Activated naive CD4-positive, alpha-beta T cell (primary cell): ENCODE data around the gene NR6A1.

Experiments used
- DNase-seq, 4 experiments: peaks; one replicate each; lab custom pipeline; 2025; lab: John Stamatoyannopoulos, UW

The NR6A1 gene

DNA sequence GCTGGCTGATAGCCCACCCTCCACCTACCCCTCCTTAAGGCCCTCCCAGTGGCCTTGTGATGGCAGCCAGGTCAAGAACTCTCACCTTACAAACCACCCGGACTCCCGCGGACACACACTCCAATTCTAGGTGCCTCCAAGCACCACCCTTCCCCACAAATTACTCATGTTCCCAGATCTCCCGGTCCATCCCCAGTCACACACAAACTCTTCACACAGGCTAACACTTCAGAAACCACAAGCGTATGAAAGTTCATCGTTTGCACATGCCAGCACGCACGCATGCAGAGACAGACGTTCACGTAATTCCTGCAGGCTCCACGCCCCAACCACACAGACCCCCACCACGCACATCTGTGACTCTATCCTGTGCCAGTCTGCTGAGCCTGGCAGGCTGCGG lies 281.9 kb downstream of the NR6A1 start:
- DNase-seq: no peak

DNA sequence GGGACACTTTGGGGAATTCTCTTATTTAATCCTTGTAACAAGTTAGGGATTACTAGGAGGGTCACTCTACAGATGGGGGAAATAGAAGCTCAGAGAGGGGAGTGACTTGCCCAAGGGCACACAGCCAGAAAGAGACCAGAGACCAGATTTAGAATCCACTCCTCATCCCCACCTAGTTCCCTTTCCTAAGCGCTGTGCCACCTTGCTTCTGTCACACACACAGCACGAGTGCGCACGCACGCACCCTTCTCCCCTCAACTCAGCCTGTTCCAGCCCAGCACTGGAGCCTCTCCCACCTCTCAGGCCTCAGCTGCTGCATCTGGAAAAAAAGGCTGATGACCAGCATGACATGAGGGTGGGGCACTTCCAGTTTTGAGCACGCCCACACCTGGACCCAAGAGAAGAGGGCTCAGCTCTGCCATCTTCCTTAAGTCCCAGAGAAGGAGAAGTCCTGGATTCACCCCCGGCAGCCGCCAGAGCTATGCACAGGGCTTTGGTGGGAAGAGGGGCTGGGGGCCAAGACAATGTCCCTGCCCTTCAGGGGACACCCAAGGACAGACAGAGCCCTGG lies 282.4 kb downstream of the NR6A1 start:
- no peak for DNase-seq

- DNase-seq: no peak
Observed at GRCh38 chr9:124487260-124488182, 283.6 kb downstream of the NR6A1 start.

DNA sequence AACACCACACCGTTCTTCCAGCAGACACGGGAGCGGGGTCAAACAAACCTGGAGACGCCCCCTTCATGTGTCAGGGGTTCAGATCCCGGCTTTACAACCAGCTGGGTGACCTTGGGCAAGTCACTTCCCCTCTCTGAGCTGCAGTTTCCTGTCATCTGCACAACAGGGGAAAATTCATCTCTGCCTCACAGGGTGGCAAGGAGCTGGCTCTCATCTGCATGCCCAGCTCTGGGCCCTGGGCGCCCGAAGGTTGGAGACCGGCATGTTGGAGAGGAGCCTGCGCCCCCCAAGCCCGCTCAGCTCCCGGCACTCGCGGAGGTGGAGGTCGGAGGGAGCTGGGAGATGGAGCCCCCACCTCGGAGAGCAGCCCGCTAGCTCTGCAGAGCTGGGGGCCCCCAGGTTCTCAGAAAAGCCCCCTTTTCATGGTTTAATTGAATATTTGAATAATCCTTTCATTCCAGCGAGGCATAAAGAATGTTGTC lies 284.3 kb downstream of the NR6A1 start:
- DNase-seq: no peak

DNA sequence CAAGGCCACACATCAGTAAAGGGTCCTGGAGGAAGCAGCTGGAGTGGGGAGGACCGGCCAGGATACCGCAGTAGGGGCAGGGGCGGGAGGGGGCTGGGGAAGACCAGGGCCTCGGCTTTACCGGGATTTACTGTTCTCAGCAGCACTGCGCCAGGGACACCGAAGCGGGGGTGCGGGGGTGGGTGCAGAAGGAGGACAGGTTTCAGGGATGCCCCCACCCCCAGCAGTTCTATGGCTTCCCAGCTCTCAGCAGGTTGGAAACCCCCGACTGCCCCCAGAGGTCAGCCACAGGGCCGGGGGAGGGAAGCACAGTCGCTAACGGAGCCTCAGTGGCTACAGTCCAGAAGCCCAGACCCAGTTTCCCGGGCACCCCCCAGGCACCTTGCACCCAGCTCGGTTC lies 285.2 kb downstream of the NR6A1 start:
- DNase-seq: no peak

- DNase-seq: no peak
Observed at GRCh38 chr9:124485201-124485600, 285.9 kb downstream of the NR6A1 start.

GRCh38 chr9:124483481-124483880 lies 287.6 kb downstream of the NR6A1 start:
- no peak for DNase-seq

GRCh38 chr9:124482431-124483031 lies 288.6 kb downstream of the NR6A1 start:
- no peak for DNase-seq

DNA sequence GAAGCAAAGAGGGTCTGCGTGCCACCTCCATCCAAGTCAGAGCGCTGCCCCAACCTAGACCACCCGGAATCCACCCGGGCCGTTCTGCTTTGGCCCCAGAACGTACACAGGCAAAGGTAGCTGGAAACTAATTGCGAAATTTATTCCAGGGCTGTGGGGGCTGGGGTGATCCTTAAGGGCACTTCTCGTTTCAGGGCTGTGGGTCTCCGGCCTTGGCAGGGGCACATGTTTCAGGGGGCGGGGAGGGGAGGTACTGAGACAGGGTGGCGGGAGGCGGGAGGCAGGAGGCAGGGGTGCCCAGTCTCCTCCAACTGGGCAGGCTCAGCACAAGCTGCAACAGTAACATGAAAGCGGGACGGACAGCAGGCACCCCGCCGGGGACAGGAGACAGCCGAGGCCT lies 290.0 kb downstream of the NR6A1 start:
- no peak for DNase-seq

GRCh38 chr9:124480621-124480981 lies 290.5 kb downstream of the NR6A1 start:
- no peak for DNase-seq

GRCh38 chr9:124479947-124480620 lies 291.0 kb downstream of the NR6A1 start:
- no peak for DNase-seq

DNA sequence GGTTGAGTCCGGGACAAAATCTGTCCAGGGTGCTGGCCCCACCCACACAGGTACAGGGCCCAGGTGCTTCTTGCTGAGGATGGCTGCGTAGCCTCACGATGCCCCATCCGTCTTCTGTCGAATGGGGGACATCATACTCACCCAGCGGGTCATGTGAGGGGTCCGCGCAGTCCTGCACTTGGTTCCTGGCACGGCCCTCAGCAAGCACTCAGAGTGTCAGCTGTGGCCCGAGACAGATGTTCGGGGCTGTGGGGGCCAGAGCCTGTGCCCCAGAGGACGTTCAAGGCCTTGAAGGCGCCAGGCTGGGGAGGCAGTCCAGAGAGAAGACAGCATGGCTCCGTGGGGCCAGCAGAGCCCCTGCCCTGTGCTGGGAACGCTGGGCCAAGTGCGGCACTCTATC lies 291.7 kb downstream of the NR6A1 start:
- DNase-seq: no peak

DNA sequence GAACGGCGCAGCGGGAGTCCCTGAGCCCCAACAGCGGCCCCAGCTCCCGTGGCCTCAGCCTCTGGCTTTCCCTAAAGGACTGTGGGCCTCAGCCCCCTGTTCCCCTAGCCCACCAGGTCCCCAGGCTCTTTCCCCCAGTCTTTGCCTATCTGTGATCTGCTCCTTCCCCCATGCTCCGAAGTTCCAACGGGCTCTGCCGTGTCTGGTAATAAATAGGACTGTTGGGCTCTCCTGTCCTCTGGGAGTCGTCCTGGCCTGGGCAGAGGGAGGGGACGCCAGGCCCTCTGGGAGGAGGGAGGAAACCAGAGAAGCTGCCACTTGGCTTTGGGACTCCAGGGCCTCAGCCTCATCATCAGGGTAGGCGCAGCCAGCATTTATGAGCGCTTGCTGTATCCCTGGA lies 292.8 kb downstream of the NR6A1 start:
- no peak for DNase-seq

- no peak for DNase-seq
Observed at GRCh38 chr9:124477648-124478285, 293.3 kb downstream of the NR6A1 start.

- DNase-seq: no peak
Observed at GRCh38 chr9:124477211-124477647, 293.9 kb downstream of the NR6A1 start.

DNA sequence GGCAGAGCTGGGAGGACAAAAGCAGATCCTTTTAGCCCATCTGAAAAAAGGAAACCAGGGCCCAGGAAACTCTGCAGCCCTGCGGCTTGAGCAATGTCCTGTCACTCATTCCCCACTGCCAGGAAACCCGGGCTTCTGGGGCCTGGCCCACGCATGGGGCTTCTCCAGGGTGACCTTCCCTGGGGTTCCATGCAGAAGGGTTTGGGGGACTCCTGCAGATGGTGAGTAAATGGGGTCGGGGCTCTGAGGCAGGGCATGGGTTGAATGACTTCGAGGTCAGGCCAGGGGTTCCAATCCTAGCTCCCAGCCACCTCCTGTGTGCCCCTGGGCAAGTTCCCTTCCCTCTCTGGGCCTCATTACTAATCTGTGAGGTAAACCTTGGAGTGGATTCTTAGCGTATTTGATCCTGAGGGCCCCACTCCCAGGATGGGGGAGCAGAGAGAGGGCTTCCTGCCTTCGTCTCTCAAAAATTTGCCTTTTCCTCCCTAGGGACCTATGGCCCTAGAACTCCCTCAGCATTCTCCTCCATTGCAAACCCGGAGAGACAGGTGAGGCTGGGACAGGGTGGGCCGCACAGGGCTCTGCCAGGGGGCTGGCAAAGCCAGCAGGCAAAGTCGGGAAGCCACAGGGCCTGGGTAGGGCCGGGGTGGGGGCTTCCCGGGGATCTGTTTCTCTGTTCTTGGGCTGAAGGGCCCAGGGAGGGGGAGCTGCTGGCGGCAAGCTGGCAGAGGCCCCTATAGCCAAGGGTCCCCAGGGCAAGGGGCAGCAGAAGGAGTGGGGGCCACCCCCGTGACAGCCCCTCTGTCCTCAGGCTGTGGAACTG lies 295.0 kb downstream of the NR6A1 start:
- DNase-seq: no peak

GRCh38 chr9:124475158-124475867 lies 295.8 kb downstream of the NR6A1 start:
- DNase-seq: no peak

DNA sequence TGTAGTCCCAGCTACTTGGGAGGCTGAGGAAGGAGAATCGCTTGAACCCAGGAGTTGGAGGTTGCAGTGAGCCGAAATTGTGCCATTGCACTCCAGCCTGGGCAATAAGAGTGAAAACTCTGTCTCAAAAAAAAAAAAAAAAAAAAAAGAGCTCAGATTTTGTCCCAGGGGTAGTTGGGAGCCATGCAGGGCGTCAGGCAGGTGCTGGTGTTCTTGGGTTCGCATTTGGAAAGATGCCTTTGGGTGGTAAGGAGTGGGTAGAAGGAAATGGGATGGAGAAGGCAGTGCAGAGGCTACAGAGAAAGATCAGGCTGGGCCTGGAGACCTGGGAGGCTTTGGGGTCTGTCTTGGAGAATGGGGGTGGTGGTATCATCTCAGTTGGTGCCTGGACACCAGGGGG lies 297.0 kb downstream of the NR6A1 start:
- no peak for DNase-seq

GRCh38 chr9:124473310-124473709 lies 297.8 kb downstream of the NR6A1 start:
- DNase-seq: no peak

- DNase-seq: no peak
Observed at GRCh38 chr9:124472770-124473169, 298.3 kb downstream of the NR6A1 start.
